Activated CD8-positive, alpha-beta T cell treated with anti-CD3 and anti-CD28 coated beads, Interleukin-2, amount 10 ng/mL, durations not matched to agents 7 days and 5 days (primary cell): ENCODE data around the gene NAT10. TPM values are rescaled to one million over a fixed set of nuclear protein-coding genes. Genes with fewer than 3 reads are reported as not detected.

Experiments used
- ATAC-seq: fragments of 150-1000 bp; cut with Tn5 transposase; one replicate; pipeline ENCODE4 v1.10.0; 2021; ENCODE audit warnings: moderate library complexity
- CTCF ChIA-PET: fragments of 350-600 bp; sonication (Branson Sonifier 250); formaldehyde crosslinking; loops from one replicate; lab custom pipeline; 2021; ENCODE audit warnings: antibody characterized with exemption; lab: Charles Lee
- POLR2A ChIA-PET: fragments of 350-600 bp; sonication (Branson Sonifier 250); formaldehyde crosslinking; loops from one replicate; lab custom pipeline; 2021; ENCODE audit warnings: antibody characterized with exemption; lab: Charles Lee
- DNase-seq: peaks from one replicate; pipeline ENCODE4 v3.0.0-alpha.2; 2020
- H3K27ac Mint-ChIP-seq: one replicate; pipeline ENCODE4 v1.8.0; 2021; ENCODE audit warnings: mild to moderate bottlenecking, mixed read lengths
- H3K27me3 Mint-ChIP-seq: one replicate; pipeline ENCODE4 v1.8.0; 2021; ENCODE audit warnings: low read depth, mixed read lengths
- H3K36me3 Mint-ChIP-seq: one replicate; pipeline ENCODE4 v1.8.0; 2021; ENCODE audit warnings: low read depth, mixed read lengths
- H3K4me1 Mint-ChIP-seq: one replicate; pipeline ENCODE4 v1.8.0; 2021; ENCODE audit warnings: low read depth, mixed read lengths
- H3K4me3 Mint-ChIP-seq: one replicate; pipeline ENCODE4 v1.8.0; 2021; ENCODE audit warnings: mild to moderate bottlenecking, mixed read lengths
- H3K9me3 Mint-ChIP-seq: one replicate; pipeline ENCODE4 v1.8.0; 2022; ENCODE audit warnings: mixed read lengths; ENCODE audit not compliant: insufficient read depth
- total RNA-seq, 2 experiments: library from RNA; stranded (reverse); gene quantifications; one replicate each; pipeline ENCODE4 v1.2.3, GENCODE V29; 2021

Gene NAT10
- total RNA-seq, 2 experiments from 2014 or later = 76.9 to 78.7 TPM

GRCh38 chr11:34139346-34139745 is 33.9 kb downstream of the NAT10 start:
- Mint-ChIP-seq H3K36me3 (peaks cover 61% of the 10 kb centered on the region), H3K4me1 (no peaks in the 10 kb centered on the region), H3K9me3 (no peaks in the 10 kb centered on the region), H3K27ac (no peak overlapping the region), H3K27me3 (no peaks in the 10 kb centered on the region), H3K4me3 (no peak overlapping the region)
- POLR2A ChIA-PET = no interaction called here
- CTCF ChIA-PET = interaction anchor here (0.8 to 1.7 kb wide), 2 partner anchors 9 kb away, joined by 3 to 4 read pairs; no protein-coding TSS in a partner anchor
- ATAC-seq = no peak
- DNase-seq = no peak

- POLR2A ChIA-PET = interaction anchor here (0.8 kb wide), 1 partner anchor 34 kb away, joined by 3 read pairs; the partner anchor contains the start of gene NAT10
- DNase-seq (no peak), ATAC-seq (no peak)
- H3K27me3 Mint-ChIP-seq = no peaks in the 10 kb centered on the region
- no peak overlapping the region for H3K27ac Mint-ChIP-seq
- H3K4me3 Mint-ChIP-seq = no peak overlapping the region
- H3K4me1 Mint-ChIP-seq = no peaks in the 10 kb centered on the region
- H3K9me3 Mint-ChIP-seq = no peaks in the 10 kb centered on the region
- H3K36me3 Mint-ChIP-seq = peaks cover 61% of the 10 kb centered on the region
- CTCF ChIA-PET = interaction anchor here (0.6 to 1.7 kb wide), 4 partner anchors 9 to 143 kb away, joined by 3 to 4 read pairs (median 3); no protein-coding TSS in a partner anchor
These were observed 34.7 kb downstream of the NAT10 start for GRCh38 chr11:34140149-34140548.

GRCh38 chr11:34143048-34143447 is 37.6 kb downstream of the NAT10 start:
- H3K27ac Mint-ChIP-seq = peak overlapping the region; percentile 28
- ChIA-PET POLR2A (interaction anchor here (1.5 kb wide), 1 partner anchor 11 kb away, joined by 4 read pairs; no protein-coding TSS in a partner anchor), CTCF (no interaction called here)
- no peak overlapping the region for H3K4me3 Mint-ChIP-seq
- no peaks in the 10 kb centered on the region for H3K4me1 Mint-ChIP-seq
- no peaks in the 10 kb centered on the region for H3K27me3 Mint-ChIP-seq
- peaks cover 61% of the 10 kb centered on the region for H3K36me3 Mint-ChIP-seq
- H3K9me3 Mint-ChIP-seq = no peaks in the 10 kb centered on the region
- ATAC-seq = no peak
- no peak for DNase-seq

- Mint-ChIP-seq H3K4me1 (no peaks in the 10 kb centered on the region), H3K36me3 (peaks cover 59% of the 10 kb centered on the region), H3K9me3 (no peaks in the 10 kb centered on the region), H3K4me3 (no peak overlapping the region), H3K27me3 (no peaks in the 10 kb centered on the region), H3K27ac (no peak overlapping the region)
- ChIA-PET POLR2A (no interaction called here), CTCF (no interaction called here)
- DNase-seq (no peak), ATAC-seq (no peak)
These were observed 39.6 kb downstream of the NAT10 start for GRCh38 chr11:34145073-34145472.

GRCh38 chr11:34145847-34146381 is 40.5 kb downstream of the NAT10 start:
- Mint-ChIP-seq H3K27ac (no peak overlapping the region), H3K27me3 (no peaks in the 10 kb centered on the region), H3K9me3 (no peaks in the 10 kb centered on the region), H3K36me3 (peaks cover 52% of the 10 kb centered on the region), H3K4me1 (no peaks in the 10 kb centered on the region), H3K4me3 (no peak overlapping the region)
- ChIA-PET POLR2A (interaction anchor here (0.6 kb wide), 1 partner anchor 1216 kb away, joined by 3 read pairs; no protein-coding TSS in a partner anchor), CTCF (interaction anchor here (1.0 kb wide), 1 partner anchor 10 kb away, joined by 5 read pairs; no protein-coding TSS in a partner anchor)
- DNase-seq = no peak
- no peak for ATAC-seq

- ATAC-seq (no peak), DNase-seq (no peak)
- ChIA-PET POLR2A (interaction anchor here (0.6 kb wide), 1 partner anchor 1215 kb away, joined by 3 read pairs; no protein-coding TSS in a partner anchor), CTCF (interaction anchor here (1.0 kb wide), 1 partner anchor 10 kb away, joined by 5 read pairs; no protein-coding TSS in a partner anchor)
- Mint-ChIP-seq H3K27me3 (no peaks in the 10 kb centered on the region), H3K27ac (no peak overlapping the region), H3K4me1 (no peaks in the 10 kb centered on the region), H3K36me3 (peaks cover 47% of the 10 kb centered on the region), H3K9me3 (no peaks in the 10 kb centered on the region), H3K4me3 (no peak overlapping the region)
These were observed 41.0 kb downstream of the NAT10 start for GRCh38 chr11:34146411-34146810.

GRCh38 chr11:34146866-34147265 is 41.4 kb downstream of the NAT10 start:
- Mint-ChIP-seq H3K36me3 (peaks cover 43% of the 10 kb centered on the region), H3K9me3 (no peaks in the 10 kb centered on the region), H3K27me3 (no peaks in the 10 kb centered on the region), H3K4me3 (no peak overlapping the region), H3K27ac (no peak overlapping the region), H3K4me1 (no peaks in the 10 kb centered on the region)
- no peak for DNase-seq
- ChIA-PET CTCF (no interaction called here), POLR2A (no interaction called here)
- no peak for ATAC-seq

GRCh38 chr11:34147581-34147980 is 42.2 kb downstream of the NAT10 start:
- no peak for ATAC-seq
- H3K27me3 Mint-ChIP-seq = no peaks in the 10 kb centered on the region
- no peak overlapping the region for H3K4me3 Mint-ChIP-seq
- no peaks in the 10 kb centered on the region for H3K4me1 Mint-ChIP-seq
- no peak overlapping the region for H3K27ac Mint-ChIP-seq
- H3K36me3 Mint-ChIP-seq = peaks cover 38% of the 10 kb centered on the region
- ChIA-PET CTCF (no interaction called here), POLR2A (no interaction called here)
- DNase-seq = no peak
- H3K9me3 Mint-ChIP-seq = no peaks in the 10 kb centered on the region

- CTCF ChIA-PET = interaction anchor here (1.1 kb wide), 1 partner anchor 9 kb away, joined by 3 read pairs; no protein-coding TSS in a partner anchor
These were observed 43.2 kb downstream of the NAT10 start for GRCh38 chr11:34148504-34149165.

GRCh38 chr11:34149274-34149673 is 43.8 kb downstream of the NAT10 start:
- ChIA-PET POLR2A (interaction anchor here (1.3 kb wide), 1 partner anchor 12 kb away, joined by 4 read pairs; no protein-coding TSS in a partner anchor), CTCF (interaction anchor here (1.1 kb wide), 1 partner anchor 9 kb away, joined by 3 read pairs; no protein-coding TSS in a partner anchor)
- Mint-ChIP-seq H3K36me3 (peaks cover 32% of the 10 kb centered on the region), H3K27ac (no peak overlapping the region), H3K4me3 (no peak overlapping the region), H3K4me1 (peaks cover 9% of the 10 kb centered on the region), H3K9me3 (no peaks in the 10 kb centered on the region), H3K27me3 (no peaks in the 10 kb centered on the region)
- no peak for ATAC-seq
- DNase-seq = no peak

More at GRCh38 chr11:34148504-34149165, 43.2 kb downstream of the NAT10 start:
- H3K4me1 Mint-ChIP-seq = peaks cover 7% of the 10 kb centered on the region
- H3K36me3 Mint-ChIP-seq = peaks cover 32% of the 10 kb centered on the region
- ATAC-seq (no peak), DNase-seq (no peak)
- H3K4me3 Mint-ChIP-seq = no peak overlapping the region
- no peaks in the 10 kb centered on the region for H3K9me3 Mint-ChIP-seq
- H3K27ac Mint-ChIP-seq = no peak overlapping the region
- H3K27me3 Mint-ChIP-seq = no peaks in the 10 kb centered on the region
- POLR2A ChIA-PET = no interaction called here

- Mint-ChIP-seq H3K27ac (no peak overlapping the region), H3K36me3 (peaks cover 32% of the 10 kb centered on the region), H3K9me3 (no peaks in the 10 kb centered on the region), H3K27me3 (no peaks in the 10 kb centered on the region), H3K4me1 (peaks cover 9% of the 10 kb centered on the region), H3K4me3 (no peak overlapping the region)
- peak; percentile 52 for ATAC-seq
- no peak for DNase-seq
- ChIA-PET CTCF (interaction anchor here (1.0 to 1.2 kb wide), 2 partner anchors 9 to 208 kb away, joined by 3 read pairs; partner anchors contain the start of gene ABTB2), POLR2A (interaction anchor here (1.3 kb wide), 1 partner anchor 12 kb away, joined by 4 read pairs; no protein-coding TSS in a partner anchor)
These were observed 44.4 kb downstream of the NAT10 start for GRCh38 chr11:34149786-34150185.
